HTR-8/SVneo (cell line): ENCODE data around the gene SNRPD3.

ENCODE experiments used
- DNase-seq: peaks from one replicate; pipeline ENCODE4 v3.0.0; 2011; ENCODE audit warnings: low spot score, mixed read lengths; ENCODE audit not compliant: insufficient read length
- FAIRE-seq: peaks from 2 replicates; lab custom pipeline; 2011; peaks lifted over from hg19 to GRCh38; lab: Jason Lieb, UNC

Gene SNRPD3

DNA sequence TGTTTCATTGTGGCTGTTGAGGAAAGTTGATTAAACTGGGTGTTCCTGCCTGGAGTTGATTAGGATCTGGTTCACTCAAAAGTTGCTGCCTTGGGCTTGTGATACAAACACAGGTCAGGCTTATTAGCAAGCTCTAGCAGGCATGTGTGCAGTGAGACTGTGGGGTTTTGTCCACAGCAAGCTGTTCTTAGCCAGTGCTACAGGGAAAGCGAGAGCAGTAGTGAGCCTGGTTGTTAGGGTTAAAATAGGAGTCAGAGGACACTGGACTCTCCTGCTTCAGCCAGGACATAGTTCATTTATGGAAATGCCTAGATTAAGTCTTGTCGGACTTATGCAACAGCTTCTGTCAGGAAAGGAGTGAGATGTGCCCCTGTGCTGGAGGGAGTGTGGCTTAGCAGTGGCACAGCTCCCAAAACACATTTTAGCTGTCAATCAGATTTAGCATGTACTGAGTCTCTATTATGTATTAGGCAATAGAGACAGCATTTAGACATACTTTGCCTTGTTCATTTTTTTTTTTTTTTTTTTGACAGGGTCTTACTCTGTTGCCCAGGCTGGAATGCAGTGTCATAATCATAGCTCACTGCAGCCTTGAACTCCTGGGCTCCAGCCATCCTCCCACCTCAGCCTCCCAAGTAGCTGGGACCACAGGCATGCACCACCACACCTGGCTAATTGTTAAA is 8.7 kb downstream of the SNRPD3 start:
- FAIRE-seq (no peak), DNase-seq (no peak)

DNA sequence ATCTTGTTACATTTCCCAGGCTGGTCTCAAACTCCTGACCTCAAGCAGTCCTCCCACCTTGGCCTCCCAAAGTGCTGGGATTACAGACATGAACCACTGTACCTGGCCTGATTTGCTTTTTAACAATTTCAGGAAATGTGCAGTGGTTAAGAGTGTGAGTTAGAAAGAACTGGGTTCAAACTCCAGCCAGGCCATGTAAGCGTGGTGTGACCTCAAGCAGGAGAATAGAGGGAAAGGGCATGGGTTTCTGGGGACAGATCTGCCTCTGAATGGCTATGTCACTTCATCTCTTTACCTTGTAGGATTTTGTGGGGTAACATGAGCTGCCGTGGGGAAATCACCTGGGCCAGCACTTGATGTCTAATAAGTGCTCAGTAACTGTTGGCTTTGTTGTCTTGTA is 9.3 kb downstream of the SNRPD3 start:
- DNase-seq: no peak
- no peak for FAIRE-seq

DNA sequence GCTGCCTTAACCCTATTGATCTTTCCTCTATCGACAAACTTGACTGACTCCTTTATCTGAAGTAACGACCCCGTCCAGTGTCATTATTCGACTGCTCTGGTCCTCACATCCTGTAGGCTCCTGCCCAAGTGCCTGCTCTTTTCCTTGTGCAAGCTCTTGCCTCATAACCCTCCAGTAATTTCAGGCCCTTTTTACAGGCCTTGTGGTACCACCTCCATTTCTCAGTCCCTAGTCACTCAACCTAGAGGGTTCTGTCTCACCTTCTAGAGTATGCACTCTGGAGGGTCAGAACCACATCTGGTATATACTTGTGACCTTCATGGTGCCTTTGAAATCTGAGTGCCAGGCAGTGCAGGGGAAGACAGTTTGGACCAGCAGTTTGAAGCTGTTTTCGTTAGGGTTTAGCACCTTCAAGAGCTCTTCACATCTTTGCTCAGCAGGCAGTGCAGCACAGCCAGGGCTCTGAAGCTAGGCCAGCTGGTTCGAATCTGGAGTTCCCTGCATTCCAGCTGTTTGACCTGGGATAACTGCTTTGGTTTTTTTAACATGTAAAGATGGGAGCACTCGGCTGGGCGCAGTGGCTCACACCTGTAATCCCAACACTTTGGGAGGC is 11.2 kb downstream of the SNRPD3 start:
- no peak for DNase-seq

DNA sequence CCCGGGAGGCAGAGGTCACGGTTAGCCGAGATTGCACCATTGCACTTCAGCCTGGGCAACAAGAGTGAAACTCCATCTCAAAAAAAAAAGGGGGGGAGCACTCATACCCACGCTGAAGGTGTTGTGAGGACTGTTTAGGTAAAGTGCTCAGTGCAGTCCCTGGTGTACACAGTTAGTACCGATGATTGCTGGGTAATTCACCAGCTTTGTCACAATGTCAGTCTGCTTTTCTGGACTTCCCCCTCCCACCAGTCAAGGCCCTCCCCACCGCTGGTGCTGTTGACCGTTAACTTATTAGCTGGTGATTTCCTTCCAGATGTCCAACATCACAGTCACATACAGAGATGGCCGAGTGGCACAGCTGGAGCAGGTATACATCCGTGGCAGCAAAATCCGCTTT is 11.9 kb downstream of the SNRPD3 start:
- no peak for DNase-seq
- FAIRE-seq: no peak

More for the DNA sequence above, 11.2 kb downstream of the SNRPD3 start:
- no peak for FAIRE-seq

DNA sequence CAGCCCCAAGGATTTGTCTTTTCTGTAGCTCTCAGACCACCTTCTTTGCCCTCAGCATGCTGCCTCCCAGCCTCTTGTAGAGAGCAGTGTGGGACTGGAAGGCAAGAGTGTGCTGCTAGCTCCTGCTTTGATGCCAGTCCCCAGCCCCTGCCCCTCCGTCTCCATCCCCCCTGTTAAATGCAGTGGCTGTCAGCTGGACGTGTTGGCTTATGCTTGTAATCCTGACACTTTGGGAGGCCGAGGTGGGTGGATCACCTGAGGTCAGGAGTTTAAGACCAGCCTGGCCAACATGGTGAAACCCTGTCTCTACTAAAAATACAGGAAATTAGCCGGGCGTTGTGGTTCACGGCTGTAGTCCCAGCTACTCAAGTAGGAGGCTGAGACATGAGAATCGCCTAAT is 15.5 kb downstream of the SNRPD3 start:
- no peak for DNase-seq
- no peak for FAIRE-seq

DNA sequence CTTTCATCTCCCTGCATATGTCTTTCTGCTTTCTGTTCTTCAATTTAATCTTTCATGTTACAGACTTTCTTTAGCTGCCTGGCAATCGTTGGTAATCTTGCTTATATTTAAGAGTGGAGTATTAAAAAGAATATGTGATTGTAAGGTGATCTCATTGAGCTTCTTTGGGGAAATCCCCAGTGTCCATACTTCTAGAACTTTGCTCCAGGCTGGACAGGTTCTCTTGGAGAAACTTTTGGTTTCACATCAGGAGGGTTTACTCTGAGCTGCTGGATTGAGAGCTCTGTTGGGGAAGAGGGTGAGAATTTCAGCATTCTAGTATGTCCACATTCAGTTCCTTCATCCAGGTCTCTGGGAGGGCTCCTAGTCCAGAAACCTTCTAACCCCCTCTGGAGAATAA is 21.0 kb downstream of the SNRPD3 start:
- DNase-seq (no peak), FAIRE-seq (no peak)

DNA sequence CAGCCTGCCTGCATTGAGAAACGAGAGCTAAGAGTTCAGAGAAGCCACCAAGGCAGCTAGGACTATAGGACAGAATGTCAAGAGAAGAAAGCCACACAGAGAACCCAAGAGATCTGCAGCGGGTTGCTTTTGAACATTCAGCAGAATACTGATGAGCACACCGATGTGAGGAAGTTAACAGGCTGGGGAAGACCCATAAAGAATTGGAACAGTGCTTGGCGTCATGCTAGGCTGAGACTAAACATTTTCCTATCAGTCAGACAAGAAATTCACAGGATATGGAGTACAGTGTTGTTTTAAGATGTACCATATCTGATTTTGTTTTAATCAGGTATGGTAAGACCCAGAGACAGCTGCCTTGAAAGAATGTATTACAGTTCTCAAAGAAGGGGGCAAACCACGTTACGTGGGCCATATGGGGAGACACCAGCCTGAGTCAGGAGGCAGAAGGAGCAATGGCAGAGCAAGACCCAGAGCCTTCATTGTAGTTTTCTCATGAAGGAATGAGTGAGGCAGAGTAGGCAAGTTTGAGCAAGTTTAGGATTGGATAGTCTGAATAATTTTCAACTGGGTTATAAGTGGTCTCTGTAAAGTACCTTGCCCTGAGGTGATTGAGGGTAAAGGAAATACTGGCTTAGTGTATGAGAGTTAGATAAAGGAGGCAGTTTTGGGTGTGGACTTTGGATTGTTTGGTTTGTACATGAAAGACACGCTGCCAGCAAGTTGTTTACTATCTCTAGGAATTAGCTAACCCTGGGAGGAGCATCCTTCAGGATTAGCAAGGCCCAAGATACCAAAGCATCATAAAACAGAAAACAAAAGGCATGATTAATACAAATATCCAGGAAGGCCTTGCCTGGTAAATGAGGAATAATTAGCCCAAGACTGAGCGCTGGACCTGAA is 22.8 kb downstream of the SNRPD3 start:
- DNase-seq (no peak), FAIRE-seq (no peak)

DNA sequence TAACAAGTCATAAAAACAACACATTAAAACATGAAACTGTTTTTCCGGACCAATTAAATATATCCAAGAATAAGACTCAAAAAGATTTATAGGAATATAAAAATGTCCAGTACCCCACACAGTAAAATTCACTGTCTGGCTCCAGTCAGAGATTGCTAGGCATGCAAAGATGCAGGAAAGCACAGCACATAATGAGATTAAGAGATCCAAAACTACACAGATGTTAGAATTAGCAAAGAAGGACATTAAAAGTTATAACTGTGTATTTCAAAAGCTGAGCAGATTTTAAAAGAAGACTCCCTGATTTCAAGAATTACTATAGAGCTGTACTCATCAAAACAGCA is 23.4 kb downstream of the SNRPD3 start:
- FAIRE-seq: no peak
- no peak for DNase-seq

DNA sequence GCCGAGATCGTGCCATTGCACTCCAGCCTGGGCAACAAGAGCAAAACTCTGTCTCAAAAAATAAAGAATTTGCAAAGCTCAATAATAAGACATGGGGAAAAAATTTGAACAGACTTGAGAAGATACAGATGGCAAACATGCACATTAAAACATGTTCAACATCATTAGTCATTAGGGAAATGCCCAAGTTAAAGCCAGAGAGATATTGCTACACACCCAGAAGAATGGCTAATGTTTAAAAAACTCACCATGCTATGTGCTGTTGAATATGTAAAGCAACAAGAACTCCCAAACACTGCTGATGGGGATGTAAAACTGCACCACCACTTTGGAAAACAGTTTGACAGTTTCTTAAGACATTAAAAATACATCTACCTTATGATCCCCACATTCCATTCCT is 24.5 kb downstream of the SNRPD3 start:
- FAIRE-seq (no peak), DNase-seq (no peak)

DNA sequence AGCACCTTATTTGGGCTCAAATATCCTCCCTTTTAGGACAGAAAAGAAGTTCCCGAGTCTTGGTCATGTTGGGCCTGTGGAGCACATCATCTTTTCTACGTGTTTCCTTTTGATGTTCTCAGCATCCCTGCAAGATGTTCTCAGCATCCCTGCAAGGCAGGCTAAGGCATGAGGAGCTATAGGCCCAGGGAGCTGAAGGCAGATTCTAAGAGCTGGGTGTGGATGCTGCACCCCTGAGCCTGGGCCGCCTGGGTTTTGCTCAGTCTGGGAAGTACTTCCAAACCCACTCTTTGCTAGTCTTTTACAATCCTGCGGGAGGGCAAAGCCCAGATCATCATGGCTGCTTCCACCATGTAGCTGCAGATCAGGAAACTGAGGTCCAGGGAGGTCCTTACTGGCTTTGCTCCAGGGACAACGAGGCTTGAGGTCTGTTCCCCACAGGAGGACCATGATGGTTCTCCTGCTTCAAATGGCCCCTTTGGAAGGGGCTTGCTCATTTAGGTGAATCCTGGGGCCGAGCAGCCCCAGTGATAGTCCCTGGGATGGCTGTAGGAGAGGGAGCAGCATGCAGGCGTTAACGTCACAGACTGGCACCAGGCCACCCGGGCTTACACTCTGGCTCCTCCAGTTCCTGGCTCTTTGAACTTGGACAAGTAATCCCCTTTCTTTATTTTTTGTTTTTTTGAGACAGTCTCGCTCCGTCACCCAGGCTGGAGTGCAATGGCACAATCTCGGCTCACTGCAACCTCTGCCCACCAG is 26.4 kb downstream of the SNRPD3 start:
- FAIRE-seq (no peak), DNase-seq (no peak)

DNA sequence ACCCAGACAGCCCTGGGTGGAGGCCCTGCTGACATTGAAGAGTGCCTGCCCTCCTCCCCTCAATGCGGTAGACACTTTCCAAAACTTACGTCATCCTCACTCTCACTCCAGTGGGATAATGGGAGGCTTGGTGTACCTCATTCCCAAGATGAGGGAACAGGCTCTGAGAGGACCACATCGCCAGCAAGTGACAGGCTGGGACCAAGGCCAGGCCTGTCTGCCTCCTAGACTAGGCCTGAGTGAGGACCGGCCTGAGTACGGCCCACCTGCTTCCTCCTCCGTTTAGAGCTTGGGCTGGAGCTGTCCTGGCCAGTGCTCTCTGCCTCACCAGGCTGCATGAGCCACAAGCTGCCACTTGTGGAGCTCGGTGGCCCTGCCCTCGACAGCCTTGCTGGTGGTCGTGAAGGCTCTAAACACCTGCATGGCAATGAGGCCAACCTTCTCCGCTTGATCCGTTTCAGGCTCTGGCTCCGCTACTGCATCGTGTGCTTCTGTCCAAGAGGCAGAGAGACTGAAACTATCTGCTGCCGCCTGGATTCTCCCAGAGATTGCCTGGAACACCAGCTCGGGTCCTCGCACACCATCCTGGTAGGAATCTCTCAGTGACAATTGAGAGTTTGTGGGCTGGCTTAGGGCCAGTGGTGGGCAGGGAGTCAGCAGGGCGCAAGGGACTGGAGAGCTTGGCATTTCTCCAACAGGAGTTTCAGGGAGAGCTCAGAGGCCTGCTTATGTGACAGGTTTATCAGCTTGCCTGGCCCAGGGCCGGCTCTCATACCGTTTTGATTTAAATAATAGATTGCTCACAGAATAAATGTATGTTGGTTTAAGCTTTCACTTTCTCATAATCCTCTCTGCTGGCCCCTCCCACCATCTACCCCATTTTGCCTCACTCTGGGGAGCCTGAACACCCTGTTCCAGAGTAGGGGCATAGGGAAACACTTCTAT is 27.7 kb downstream of the SNRPD3 start:
- DNase-seq (no peak), FAIRE-seq (no peak)

DNA sequence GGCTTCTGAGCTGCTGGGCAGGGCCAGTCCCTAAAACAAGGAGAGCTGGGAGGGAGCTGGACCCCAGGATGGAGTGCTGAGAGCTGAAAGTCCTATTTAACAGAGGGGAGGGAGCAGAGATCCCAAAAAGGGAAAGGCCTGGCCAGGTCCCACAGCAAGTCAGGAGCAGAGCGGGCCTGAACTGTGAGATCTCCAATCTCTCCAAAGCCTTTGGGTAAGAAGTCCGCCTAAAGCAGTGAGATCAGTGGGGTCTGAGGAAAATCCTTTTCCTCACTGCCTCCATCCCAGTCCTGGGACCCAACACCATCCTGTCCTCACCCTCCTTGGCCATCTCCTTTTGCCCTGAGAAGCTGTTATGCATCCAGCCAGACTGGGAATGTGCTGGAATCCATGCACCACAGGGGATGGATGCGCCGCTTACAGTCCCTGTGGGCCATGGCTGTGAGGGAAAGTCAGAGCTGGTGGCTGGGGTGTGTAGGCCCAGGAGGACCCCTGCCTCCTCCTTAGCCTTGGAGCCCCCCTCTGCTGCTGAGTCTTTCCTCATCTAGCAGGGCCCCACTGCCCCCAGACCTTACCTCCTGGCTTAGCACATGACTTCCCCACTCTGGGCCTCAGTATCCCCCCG is 28.5 kb downstream of the SNRPD3 start:
- no peak for DNase-seq
- no peak for FAIRE-seq

DNA sequence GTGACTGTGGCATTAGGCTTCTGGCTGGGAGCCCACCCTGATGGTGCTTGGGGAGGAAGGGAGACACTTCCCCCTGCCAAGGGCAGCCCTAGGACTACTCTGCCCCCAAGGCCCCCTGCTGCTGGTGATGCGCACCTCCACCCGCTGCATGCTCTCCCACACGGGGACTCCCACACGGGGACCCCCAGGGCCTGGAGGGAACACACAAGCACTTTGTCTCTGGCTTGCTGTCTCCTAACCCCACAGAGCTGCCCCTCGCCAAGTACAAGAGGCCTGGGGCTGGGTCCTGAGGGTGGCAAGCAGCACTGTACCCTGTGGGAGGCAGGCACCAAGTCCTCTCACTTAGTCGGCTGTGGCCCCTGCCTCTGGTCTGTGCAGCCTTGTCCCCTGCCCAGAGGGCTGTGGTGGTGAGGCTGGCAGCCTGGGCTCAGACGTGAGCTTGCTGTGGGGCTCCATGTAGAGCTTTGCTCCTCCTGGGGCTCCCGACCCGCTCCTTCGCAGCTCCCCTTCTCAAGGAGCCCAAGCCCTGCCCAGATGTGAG is 29.1 kb downstream of the SNRPD3 start:
- DNase-seq (no peak), FAIRE-seq (no peak)

DNA sequence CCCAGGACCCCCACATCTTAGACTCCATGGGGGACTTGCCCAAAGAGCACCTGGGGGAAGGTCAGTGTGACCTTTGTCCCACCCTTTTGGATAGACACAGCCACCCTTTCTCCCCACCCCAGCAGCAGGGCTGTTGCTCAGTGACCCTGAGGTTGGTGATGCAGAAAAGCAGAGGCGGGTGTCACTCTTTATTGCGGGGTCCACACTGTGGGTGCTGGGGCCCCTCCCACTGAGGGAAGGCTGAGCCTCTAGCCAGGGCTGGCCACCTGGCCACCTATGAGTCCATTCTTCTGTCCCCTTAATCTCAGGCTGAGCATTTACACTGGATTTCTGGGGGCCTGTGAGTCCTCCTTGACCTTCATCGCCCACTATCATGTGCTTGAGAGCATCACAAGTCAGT is 29.7 kb downstream of the SNRPD3 start:
- FAIRE-seq (no peak), DNase-seq (no peak)

DNA sequence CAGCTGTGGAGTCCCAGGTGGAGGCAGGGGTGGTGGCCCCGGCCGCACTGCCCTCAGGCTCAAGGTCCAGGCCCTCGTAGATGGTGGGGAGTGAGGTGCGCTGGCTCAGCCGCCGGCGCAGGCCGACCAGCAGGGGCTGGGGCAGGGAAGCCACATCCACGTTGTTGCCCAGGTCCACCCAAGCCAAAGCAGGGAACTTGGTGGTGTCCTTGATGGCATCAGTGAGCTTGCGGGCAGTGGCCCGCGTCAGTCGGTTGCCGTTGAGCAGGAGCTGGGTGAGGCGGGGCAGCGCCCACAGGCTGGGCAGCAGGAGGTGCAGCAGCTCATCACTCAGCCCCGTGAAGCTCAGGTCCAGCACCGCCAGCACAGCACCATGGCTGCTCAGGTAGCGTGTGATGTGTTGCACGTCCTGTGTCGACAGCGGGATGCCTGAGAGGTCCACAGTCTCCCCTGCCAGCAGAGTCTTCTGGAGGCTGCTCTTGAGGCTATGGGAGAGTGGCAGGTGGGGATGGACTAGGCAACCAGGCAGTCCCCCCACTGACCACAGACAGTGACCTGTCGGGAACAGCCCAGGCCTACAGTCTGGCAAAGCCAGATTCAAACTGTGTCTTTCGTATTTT is 30.2 kb downstream of the SNRPD3 start:
- no peak for DNase-seq
- no peak for FAIRE-seq

DNA sequence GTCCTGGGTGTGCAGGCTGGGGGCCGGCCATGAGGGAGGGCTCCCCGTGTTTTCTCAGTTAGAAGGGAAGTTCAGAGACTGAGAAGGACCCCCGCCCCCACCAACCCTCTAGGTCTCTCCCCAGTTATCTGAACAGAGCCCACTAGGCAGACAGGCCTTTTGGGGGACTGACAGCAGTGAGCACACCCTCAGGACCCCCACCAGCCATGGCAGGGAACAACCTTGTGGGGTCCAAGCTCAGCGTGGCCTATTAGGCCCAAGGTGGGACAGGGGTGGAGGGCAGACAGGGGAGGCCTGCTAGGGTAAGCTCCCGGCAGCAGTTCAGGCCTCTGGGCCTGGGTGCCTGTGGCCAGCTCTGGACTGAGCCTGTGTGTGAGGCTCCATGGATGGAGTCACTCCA is 31.5 kb downstream of the SNRPD3 start:
- FAIRE-seq: no peak

DNA sequence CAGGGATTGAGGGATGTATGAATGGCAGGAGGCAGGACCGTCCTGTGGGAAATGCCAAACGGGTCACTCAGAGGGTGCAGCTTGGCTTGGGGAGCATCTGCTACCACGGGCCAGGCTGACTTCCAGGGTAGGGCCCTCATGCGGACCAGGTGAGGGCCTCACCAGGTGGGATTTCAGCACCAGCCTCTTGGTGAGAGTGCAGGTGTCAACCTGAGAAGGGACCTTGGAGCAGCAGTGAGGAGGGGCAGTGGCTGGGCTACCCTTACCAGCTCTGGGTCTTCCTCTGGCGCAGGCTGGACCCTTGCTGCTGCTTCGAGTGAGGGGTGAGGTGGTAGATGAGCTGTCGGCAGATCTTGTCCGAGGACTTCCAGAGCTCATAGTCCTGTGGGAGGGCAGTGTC is 32.1 kb downstream of the SNRPD3 start:
- no peak for FAIRE-seq
- no peak for DNase-seq

More for the DNA sequence above, 31.5 kb downstream of the SNRPD3 start:
- no peak for DNase-seq

DNA sequence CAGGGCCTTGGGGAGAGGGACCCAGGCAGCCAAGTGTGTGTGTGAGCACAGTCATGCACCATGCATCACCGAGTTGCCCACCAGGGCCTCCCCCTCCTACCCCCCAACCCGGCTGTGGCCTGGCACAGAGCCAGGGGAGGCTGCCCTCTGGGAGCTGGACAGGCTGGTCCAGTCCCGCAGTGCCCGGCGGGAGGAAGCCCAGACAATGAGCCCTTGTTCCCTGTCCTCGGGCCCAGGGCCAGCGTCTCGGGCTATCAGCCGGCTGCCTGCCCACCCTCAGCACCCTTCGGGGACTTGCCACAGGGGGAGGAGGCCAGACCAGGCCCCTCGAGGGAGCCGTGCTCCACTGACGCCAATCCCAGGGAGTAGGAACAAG is 32.6 kb downstream of the SNRPD3 start:
- DNase-seq (no peak), FAIRE-seq (no peak)
